ENCODE data around the gene ARHGAP1. TPM values are rescaled to one million over a fixed set of nuclear protein-coding genes. Genes with fewer than 3 reads are reported as not detected.
A peak's percentile ranks its signal among the peaks of the same experiment; 100 is the strongest.

The ARHGAP1 gene
- total and polyA plus RNA-seq, 2 of the 13 experiments (the other 11 are each of a cell fraction or from before 2014, with no cell fraction given), result 18.6 to 30.3 TPM

- TF ChIP-seq HNF1A (IDR thresholded peaks at IDR 0.05; ENCODE audit: low read depth), result no peak
- TF ChIP-seq HNF1A (CRISPR knock-in tag; IDR thresholded peaks at IDR 0.05; ENCODE audit: borderline replicate concordance), result no peak
- no peak for TF ChIP-seq ELF3 (CRISPR knock-in tag; IDR thresholded peaks at IDR 0.05)
- TF ChIP-seq CTCF (CRISPR knock-in tag; IDR thresholded peaks at IDR 0.05), result no peak
- TF ChIP-seq LBX2 (CRISPR knock-in tag; IDR thresholded peaks at IDR 0.05; ENCODE audit: borderline replicate concordance), result 0 out of 2 replicates have a peak, but pooled peaks have one; percentile 22
- TF ChIP-seq ZNF446 (CRISPR knock-in tag; IDR thresholded peaks at IDR 0.05), result 0 out of 2 replicates have a peak, but pooled peaks have one; percentile 38
- TF ChIP-seq ZNF780A (CRISPR knock-in tag; IDR thresholded peaks at IDR 0.05), result no peak
- no peak for TF ChIP-seq NR3C1 (CRISPR knock-in tag; IDR thresholded peaks at IDR 0.05)
- TF ChIP-seq ZBTB42 (CRISPR knock-in tag; IDR thresholded peaks at IDR 0.05), result no peak
- TF ChIP-seq MTA3 (CRISPR knock-in tag; IDR thresholded peaks at IDR 0.05), result no peak
- TF ChIP-seq DR1 (CRISPR knock-in tag; IDR thresholded peaks at IDR 0.05), result no peak
- TF ChIP-seq NFE2L2 (IDR thresholded peaks at IDR 0.05; ENCODE audit: low read length), result no peak
- TF ChIP-seq NFKB2 (CRISPR knock-in tag; IDR thresholded peaks at IDR 0.05; ENCODE audit: borderline replicate concordance), result no peak
- no peak for TF ChIP-seq KAT2B (IDR thresholded peaks at IDR 0.05; ENCODE audit: borderline replicate concordance, low read depth, low read length)
- 0 out of 2 replicates have a peak, but pooled peaks have one; percentile 1 for TF ChIP-seq MTA1 (CRISPR knock-in tag; IDR thresholded peaks at IDR 0.05; ENCODE audit: borderline replicate concordance)
- TF ChIP-seq REL (CRISPR knock-in tag; conservative IDR thresholded peaks at IDR 0.05), result no peak
- no peak for TF ChIP-seq ZBTB21 (CRISPR knock-in tag; IDR thresholded peaks at IDR 0.05)
- no peak for TF ChIP-seq ZFAT (CRISPR knock-in tag; conservative IDR thresholded peaks at IDR 0.05)
- TF ChIP-seq ZNF24 (IDR thresholded peaks at IDR 0.05), result no peak
- TF ChIP-seq RCOR2 (CRISPR knock-in tag; IDR thresholded peaks at IDR 0.05), result no peak
- no peak for TF ChIP-seq ZNF569 (CRISPR knock-in tag; IDR thresholded peaks at IDR 0.05; ENCODE audit: borderline replicate concordance)
- TF ChIP-seq SOX5 (CRISPR knock-in tag; IDR thresholded peaks at IDR 0.05; ENCODE audit: borderline replicate concordance), result no peak; the same call in 1 of the 2 replicates
- TF ChIP-seq PHF8 (CRISPR knock-in tag; IDR thresholded peaks at IDR 0.05), result peak; percentile 44; the same call in 1 of the 2 replicates
- no peak for TF ChIP-seq CHD2 (IDR thresholded peaks at IDR 0.05; ENCODE audit: low read depth, low read length)
- no peak for TF ChIP-seq MTF2 (CRISPR knock-in tag; IDR thresholded peaks at IDR 0.05; ENCODE audit: borderline replicate concordance)
- 0 out of 2 replicates have a peak, but pooled peaks have one; percentile 2 for TF ChIP-seq KLF12 (CRISPR knock-in tag; IDR thresholded peaks at IDR 0.05; ENCODE audit: borderline replicate concordance)
- no peak for TF ChIP-seq ZFP90 (CRISPR knock-in tag; IDR thresholded peaks at IDR 0.05; ENCODE audit: borderline replicate concordance)
Observed at GRCh38 chr11:46719543-46720218, 19.3 kb upstream of the ARHGAP1 start (continued).

Measured in HepG2 (cell line).